Choroid plexus epithelial cell (primary cell): ENCODE results near the gene DAZAP2.
A peak's percentile ranks its signal among the peaks of the same experiment; 100 is the strongest.
"Not testable (repeated sequence)": the region's sequence is repeated elsewhere in the genome, so short reads cannot be mapped to it uniquely, and the experiment has no call there.

Source experiments
- DNase-seq: peaks from one replicate; pipeline ENCODE4 v3.0.0-alpha.2; 2010; ENCODE audit warnings: low read depth
- H3K4me3 ChIP-seq: 2 replicates; pipeline ENCODE4 v1.5.1; 2011; ENCODE audit warnings: low read depth, mild to moderate bottlenecking, control low read depth, low read length, moderate library complexity
- TF ChIP-seq, protein P1 (sequence below): conservative IDR thresholded peaks from 2 replicates; pipeline ENCODE4 v1.5.1; 2011; ENCODE audit warnings: low read depth, mild to moderate bottlenecking, control low read depth, inconsistent platforms, low read length, moderate library complexity

The DAZAP2 gene

DNA sequence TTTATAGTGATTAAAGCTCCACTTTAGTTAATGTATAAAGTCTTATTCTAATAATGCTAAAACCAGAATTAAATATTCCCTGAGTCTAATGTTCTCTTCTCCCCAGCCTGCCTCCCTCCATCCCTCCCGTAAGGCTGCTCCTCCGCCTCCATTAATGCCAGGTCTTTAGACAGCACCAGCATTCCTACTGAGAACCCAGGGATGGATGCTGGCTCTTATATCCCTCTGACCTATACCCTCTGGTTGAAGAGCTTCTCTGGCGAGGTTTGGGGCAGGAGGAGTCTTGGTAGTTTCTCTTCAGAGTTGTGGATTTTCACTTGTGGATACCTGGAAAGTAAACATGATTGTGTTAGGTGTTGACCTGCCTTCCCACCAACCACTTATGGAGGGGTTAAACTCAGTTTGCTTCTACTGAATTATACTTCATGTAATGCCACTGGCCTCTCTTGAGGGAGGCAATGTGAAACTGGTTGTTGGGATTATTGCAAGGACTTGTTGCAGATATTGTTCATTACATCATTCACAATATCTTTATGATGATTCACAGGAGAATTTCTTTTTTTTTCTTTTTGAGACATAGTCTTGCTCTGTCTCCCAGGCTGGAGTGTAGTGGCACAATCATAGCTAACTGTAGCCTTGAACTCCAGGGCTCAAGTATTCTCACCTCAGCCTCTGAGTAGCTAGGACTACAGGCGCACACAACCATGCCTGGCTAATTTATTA lies 42.7 kb downstream of the DAZAP2 start:
- H3K4me3 ChIP-seq: no peak overlapping the region
- peak; percentile 81 for DNase-seq
- TF ChIP-seq, protein P1, sequence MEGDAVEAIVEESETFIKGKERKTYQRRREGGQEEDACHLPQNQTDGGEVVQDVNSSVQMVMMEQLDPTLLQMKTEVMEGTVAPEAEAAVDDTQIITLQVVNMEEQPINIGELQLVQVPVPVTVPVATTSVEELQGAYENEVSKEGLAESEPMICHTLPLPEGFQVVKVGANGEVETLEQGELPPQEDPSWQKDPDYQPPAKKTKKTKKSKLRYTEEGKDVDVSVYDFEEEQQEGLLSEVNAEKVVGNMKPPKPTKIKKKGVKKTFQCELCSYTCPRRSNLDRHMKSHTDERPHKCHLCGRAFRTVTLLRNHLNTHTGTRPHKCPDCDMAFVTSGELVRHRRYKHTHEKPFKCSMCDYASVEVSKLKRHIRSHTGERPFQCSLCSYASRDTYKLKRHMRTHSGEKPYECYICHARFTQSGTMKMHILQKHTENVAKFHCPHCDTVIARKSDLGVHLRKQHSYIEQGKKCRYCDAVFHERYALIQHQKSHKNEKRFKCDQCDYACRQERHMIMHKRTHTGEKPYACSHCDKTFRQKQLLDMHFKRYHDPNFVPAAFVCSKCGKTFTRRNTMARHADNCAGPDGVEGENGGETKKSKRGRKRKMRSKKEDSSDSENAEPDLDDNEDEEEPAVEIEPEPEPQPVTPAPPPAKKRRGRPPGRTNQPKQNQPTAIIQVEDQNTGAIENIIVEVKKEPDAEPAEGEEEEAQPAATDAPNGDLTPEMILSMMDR: no peak

DNA sequence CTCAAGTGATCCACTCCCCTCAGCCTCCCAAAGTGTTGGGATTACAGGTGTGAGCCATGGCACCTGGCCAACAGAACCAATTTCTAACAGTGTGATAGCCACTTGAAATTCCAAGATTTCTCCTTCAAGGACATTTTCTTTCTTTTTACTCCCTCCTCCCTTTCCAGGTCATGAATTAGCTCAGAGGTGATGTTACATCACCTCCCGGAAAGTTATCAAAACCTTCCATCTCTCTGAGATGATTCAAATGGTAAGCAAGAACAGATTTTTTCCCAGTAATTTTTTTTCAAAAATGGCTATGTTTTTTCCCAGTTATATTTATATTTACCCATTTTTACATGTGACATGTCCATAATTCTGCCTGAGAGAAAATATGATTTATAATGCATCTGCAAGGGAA lies 47.2 kb downstream of the DAZAP2 start:
- TF ChIP-seq, protein P1: no peak
- H3K4me3 ChIP-seq: no peak overlapping the region
- no peak for DNase-seq

DNA sequence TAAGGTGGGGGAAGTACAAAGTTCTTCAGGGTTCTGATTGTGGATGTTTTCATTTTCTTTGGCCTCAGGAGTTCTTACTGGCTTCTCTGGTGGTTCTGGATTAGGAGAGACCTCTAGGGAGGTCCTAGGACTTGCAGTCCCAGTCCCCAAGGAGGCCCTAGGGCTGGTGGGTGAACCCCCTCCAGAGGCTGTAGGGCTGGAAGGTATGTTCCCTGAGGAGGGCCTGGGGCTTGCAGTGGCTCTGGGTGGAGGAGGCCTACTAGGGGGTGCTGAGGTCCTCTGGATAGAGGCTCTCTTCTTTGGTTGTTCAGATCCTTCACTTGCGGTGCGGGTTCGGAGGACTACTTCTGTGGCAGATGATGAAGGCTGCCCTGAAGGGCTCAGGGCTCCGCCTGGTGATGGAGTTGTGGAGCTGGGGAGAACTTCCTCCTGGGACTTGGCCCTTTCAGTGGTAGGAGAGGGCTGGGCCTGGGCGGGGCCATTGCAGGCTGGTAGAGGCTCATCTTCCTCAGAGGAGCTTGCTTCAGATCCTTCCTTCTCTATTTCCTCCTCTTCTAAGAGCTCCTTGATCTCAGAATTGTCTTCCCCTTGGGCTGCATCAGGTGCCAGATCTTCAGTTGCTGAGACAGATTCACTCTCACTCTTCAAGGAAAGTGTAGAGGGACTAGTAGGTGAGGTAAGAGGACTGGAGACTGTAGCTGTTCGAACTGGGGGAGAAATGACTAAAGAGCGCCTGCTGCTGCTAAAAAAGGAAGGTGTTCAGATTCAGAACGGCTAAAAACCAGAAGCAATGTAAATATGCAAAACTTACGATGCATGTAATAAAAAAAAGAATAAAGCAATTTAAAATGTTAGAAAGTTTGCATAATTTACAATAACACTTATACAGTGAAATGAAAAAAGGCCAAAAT lies 53.2 kb downstream of the DAZAP2 start:
- not testable (repeated sequence) for H3K4me3 ChIP-seq, DNase-seq
